ENCODE measurements around the gene USP14.

- no peak for TF ChIP-seq CTCF (IDR thresholded peaks at IDR 0.05)
- no peak for TF ChIP-seq USF2 (CRISPR knock-in tag; IDR thresholded peaks at IDR 0.05)
- no peak for TF ChIP-seq CREB1 (CRISPR knock-in tag; IDR thresholded peaks at IDR 0.05)
- TF ChIP-seq ZMAT4 (CRISPR knock-in tag; IDR thresholded peaks at IDR 0.05): no peak
- no peak for TF ChIP-seq MYBL2 (CRISPR knock-in tag; IDR thresholded peaks at IDR 0.05)
- no peak for TF ChIP-seq TEAD4 (CRISPR knock-in tag; IDR thresholded peaks at IDR 0.05)
These were observed 57.2 kb downstream of the USP14 start for GRCh38 chr18:215448-216010.

Measured in WTC11 (cell line).